ENCODE measurements around the gene SLC2A9. TPM values are rescaled to one million over a fixed set of nuclear protein-coding genes. Genes with fewer than 3 reads are reported as not detected.
A peak's percentile ranks its signal among the peaks of the same experiment; 100 is the strongest.

The SLC2A9 gene
- total RNA-seq, 1 donor from 2014 or later = 2.4 TPM

DNA sequence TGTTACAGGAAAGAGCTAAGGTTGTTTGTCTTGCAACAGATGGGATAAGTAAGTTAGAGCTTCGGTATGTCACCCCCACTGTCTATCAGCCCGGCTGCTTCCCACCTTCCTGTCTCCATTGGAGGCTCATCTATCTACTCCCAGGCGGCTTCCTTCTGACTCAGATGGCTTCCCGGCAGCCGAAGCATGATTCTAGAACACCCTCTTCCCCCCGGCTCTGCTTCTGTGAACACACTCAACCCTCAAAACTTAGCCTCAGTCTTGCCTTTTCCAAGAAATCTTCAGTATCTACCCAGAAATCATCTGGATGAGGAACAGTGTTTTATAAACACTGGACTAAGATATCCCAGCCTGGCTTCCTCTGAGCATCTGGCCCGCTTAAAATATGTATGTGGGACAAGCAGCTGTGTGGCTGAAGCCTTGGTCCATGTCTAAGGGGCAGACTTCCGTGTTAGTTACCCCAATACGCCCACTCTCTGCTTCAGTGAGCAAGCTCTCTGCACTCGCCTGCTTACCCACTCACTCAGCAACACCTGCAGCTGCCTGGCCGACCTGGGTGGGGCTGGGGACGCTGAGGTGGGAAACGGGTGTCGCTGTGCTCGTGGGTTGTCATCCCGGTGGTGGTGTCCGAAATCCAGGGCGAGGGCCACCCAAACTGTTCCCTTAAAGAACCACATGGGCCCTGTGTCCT, 12.0 kb upstream of the SLC2A9 start:
- Mint-ChIP-seq H3K27me3 (peaks cover 2% of the 10 kb centered on the region), H3K4me1 (peaks cover 20% of the 10 kb centered on the region), H3K9me3 (no peaks in the 10 kb centered on the region), H3K4me3 (peak overlapping the region; percentile 6), H3K27ac (peak overlapping the region; percentile 68), H3K36me3 (ENCODE audit: low read depth) (no peaks in the 10 kb centered on the region)
- DNase-seq = no peak
- intact Hi-C loops (cut with micrococcal nuclease) = no loop called here

DNA sequence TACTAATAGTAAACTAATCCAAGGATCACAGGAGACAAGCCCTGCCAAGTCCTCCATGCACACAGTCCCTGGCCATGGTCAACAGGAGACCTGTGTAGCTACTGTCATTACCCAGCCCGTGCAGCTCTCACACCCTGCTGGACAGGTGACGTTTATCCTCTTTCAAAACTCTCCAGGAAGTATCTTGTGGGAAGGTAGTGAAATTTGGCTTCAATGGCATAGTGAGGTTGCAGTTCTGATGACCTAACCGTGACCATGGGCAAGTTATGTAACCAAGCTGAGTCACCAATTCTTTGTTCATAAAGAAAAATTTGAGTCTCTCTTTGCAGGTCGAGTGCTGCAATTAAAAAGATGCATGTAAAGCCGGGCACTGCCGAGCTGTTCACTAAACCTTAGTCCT, 11.3 kb upstream of the SLC2A9 start:
- intact Hi-C loops (cut with micrococcal nuclease) = no loop called here

DNA sequence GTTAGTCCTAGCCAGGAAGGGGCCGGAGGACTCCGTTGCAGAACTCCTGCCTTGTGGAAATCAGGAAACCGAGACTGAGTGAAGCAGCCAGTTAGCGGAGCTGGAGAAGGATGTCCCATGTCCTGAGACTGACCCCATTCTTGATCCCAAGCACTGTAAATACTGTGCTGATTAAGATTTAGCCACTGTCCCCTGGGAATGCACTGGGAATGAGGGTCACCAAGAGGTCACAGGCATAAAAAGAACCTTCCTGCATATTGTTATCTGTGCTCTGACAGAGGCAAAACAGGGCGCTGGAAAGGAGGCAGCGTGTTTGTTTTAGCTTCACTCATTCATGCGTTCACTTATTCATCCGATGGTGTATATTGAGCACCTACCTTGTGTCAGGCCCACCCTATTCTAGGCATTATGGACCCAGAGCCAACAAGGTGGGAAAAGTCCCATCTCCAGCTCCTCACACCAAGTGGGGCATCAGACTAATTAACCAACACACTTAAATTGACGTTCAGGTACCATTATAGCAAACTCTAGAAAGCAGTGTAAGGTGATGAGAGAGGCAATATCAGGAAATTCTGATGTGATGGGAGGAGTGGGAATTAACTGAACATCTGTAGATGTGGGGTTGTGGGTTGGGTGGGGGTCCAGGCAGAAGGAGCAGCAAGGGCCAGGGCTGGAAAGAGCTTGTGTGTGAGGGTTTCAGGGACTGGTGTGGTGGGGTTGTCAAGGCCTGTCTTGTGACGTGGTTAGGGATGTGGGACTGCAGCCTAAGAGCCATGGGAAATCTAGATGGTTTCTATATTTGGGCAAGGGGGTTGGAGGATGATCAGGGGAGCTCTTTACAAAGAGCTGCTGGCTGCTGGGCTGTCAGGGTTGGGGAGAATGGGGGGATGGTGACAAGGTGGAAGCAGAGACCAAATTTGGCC, 10.6 kb upstream of the SLC2A9 start:
- Mint-ChIP-seq H3K27ac (no peak overlapping the region), H3K27me3 (peaks cover 9% of the 10 kb centered on the region), H3K4me3 (no peak overlapping the region), H3K4me1 (peaks cover 20% of the 10 kb centered on the region), H3K9me3 (no peaks in the 10 kb centered on the region), H3K36me3 (ENCODE audit: low read depth) (no peaks in the 10 kb centered on the region)
- intact Hi-C loops (cut with micrococcal nuclease) = no loop called here
- DNase-seq = no peak

More for the DNA sequence above, 11.3 kb upstream of the SLC2A9 start:
- no peaks in the 10 kb centered on the region for H3K36me3 Mint-ChIP-seq (ENCODE audit: low read depth)
- no peaks in the 10 kb centered on the region for H3K9me3 Mint-ChIP-seq
- no peak overlapping the region for H3K27ac Mint-ChIP-seq
- peaks cover 6% of the 10 kb centered on the region for H3K27me3 Mint-ChIP-seq
- DNase-seq = no peak
- H3K4me1 Mint-ChIP-seq = peaks cover 20% of the 10 kb centered on the region
- H3K4me3 Mint-ChIP-seq = no peak overlapping the region

DNA sequence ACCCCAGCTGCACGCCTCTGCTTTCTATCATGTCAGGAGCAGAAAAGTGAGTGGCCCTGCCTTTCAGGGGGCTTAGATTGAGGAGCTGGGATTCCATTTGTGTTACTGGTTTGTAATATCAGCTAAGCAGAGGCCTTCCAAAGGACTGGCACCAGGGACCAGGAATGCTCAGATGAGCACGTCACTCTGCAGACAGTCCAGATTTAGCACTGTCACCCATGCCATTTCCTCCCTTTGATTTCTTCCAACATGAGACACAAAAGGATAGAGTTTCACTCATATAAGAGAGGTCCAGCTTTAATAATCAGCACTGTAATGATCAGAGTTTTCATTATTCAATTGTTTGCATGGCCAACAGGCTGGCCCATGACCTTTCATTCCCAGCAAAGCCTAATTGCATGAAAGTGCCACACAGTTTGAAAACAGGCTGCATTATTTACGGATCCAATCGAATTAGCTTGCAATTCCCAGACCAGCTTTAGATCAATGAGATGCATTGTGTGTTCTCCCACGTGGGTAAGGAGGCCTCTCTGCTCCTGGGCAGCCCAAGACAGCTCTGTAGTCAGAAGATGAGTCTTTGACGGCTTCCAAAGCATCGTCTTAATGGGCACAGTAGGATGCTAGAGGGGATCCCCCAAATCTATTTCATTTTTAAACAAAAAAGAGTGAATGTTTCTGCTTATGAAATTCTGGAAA, 9.8 kb upstream of the SLC2A9 start:
- H3K27me3 Mint-ChIP-seq = peaks cover 10% of the 10 kb centered on the region
- H3K36me3 Mint-ChIP-seq (ENCODE audit: low read depth) = no peaks in the 10 kb centered on the region
- H3K9me3 Mint-ChIP-seq = no peaks in the 10 kb centered on the region

DNA sequence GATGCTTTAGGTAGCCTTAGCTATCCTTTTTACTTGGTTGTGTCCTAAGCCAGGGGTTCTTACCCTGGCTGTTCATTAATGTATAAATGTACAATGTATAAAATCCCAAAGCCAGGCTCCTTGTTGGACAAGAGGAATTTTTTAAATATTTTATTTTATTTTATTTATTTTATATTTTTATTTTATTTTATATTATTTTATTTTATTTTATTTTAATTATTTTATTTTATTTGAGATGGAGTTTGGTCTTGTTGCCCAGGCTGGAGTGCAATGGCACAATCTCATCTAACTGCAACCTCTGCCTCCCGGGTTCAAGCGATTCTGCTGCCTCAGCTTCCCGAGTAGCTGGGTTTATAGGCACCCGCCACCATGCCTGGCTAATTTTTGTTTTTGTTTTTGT, 8.1 kb upstream of the SLC2A9 start:
- no peak overlapping the region for H3K4me3 Mint-ChIP-seq
- intact Hi-C loops (cut with micrococcal nuclease) = no loop called here

More for the DNA sequence above, 9.8 kb upstream of the SLC2A9 start:
- intact Hi-C loops (cut with micrococcal nuclease) = no loop called here
- DNase-seq = no peak
- Mint-ChIP-seq H3K4me3 (no peak overlapping the region), H3K27ac (no peak overlapping the region), H3K4me1 (peaks cover 20% of the 10 kb centered on the region)

DNA sequence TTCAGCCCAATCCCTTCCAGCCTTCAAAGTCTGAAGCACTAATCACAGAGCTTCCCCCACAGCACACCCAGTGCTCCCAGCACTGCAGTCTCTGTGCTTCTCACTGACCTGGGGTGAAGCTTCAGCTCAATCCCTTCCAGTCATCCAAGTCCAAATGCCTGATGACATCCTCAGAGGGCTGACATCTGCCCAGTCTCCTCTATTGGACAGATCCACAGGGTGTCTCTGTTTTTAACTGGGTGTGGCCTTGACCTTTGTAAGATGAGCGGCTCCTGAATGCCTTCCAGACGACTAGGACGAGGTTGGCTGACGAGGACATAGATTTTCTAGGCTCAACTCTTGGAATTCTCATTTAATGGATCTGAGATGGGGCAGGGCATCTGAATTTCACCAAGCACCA, 7.6 kb upstream of the SLC2A9 start:
- Mint-ChIP-seq H3K27me3 (peaks cover 17% of the 10 kb centered on the region), H3K4me3 (no peak overlapping the region), H3K4me1 (peaks cover 19% of the 10 kb centered on the region), H3K9me3 (no peaks in the 10 kb centered on the region), H3K27ac (no peak overlapping the region), H3K36me3 (ENCODE audit: low read depth) (no peaks in the 10 kb centered on the region)
- intact Hi-C loops (cut with micrococcal nuclease) = no loop called here
- DNase-seq = no peak

More for the DNA sequence above, 8.1 kb upstream of the SLC2A9 start:
- no peaks in the 10 kb centered on the region for H3K36me3 Mint-ChIP-seq (ENCODE audit: low read depth)
- DNase-seq = no peak
- H3K27ac Mint-ChIP-seq = no peak overlapping the region
- peaks cover 14% of the 10 kb centered on the region for H3K27me3 Mint-ChIP-seq
- no peaks in the 10 kb centered on the region for H3K9me3 Mint-ChIP-seq
- peaks cover 20% of the 10 kb centered on the region for H3K4me1 Mint-ChIP-seq

DNA sequence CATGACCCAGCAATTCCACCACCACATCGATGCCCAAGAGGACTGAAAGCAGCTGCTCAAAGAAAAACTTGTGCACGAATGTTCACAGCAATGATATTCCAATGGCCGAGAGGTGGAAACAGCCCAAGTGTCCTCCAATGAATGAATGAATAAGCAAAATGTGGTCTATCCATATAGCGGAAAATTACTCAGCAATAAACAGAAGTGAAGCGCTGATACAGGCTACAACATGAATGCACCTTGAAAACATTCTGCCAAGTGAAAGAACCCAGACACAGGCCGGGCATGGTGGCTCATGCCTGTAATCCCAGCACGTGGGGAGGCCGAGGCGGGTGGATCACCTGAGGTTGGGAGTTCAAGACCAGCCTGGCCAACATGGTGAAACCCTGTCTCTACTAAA, 5.2 kb upstream of the SLC2A9 start:
- Mint-ChIP-seq H3K27me3 (peaks cover 17% of the 10 kb centered on the region), H3K4me1 (no peaks in the 10 kb centered on the region), H3K27ac (no peak overlapping the region), H3K4me3 (no peak overlapping the region), H3K9me3 (no peaks in the 10 kb centered on the region), H3K36me3 (ENCODE audit: low read depth) (no peaks in the 10 kb centered on the region)
- intact Hi-C loops (cut with micrococcal nuclease) = no loop called here
- no peak for DNase-seq

DNA sequence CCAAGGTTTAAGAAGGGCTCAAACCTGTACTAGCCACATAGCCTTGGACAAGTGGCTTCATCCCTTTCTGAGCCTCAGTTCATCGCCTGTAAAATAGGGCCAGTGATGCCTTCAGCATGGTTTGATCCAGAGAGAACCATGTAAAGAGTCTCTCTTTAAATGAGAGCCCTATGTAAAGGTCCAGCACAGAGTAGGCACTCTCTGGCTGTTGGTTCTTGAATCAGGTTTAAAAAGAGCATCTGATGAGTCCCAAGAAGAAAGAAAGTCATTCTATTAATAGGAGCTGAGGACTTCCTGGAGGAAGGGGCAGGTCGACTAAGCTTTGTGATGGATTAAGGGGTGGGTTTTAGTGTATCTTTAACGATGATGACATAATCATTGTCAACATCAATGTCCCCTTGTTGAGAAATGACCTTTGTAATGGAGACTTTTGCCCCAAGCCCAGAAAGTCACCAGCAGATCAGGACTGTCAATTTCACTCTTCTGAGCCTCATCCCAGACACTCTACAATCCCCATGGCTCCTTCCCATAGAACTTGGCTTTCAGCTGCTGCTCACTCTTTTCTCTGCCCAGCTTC, 4.0 kb upstream of the SLC2A9 start:
- H3K27me3 Mint-ChIP-seq = peaks cover 15% of the 10 kb centered on the region
- no peak overlapping the region for H3K27ac Mint-ChIP-seq
- H3K4me3 Mint-ChIP-seq = no peak overlapping the region
- no peak for DNase-seq
- no peaks in the 10 kb centered on the region for H3K9me3 Mint-ChIP-seq
- no peaks in the 10 kb centered on the region for H3K36me3 Mint-ChIP-seq (ENCODE audit: low read depth)
- no peaks in the 10 kb centered on the region for H3K4me1 Mint-ChIP-seq
- intact Hi-C loops (cut with micrococcal nuclease) = no loop called here

DNA sequence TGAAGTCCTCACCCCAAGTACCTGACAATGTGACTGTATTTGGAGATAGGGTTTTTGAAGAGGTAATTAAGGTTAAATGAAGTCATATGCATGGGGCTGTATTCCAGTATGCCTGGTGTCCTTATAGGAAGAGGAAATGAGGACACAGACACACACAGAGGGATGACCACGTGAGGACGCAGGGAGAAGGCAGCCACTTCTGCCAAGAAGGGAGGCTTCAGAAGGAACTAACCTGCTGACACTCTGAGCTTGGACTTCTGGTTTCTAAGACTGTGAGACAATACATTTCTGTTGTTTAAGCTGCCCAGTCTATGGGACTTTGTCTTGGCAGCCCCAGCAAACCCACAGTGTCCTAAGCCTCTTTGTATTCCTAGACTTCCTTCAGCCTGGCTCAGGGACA, 3.0 kb upstream of the SLC2A9 start:
- no peaks in the 10 kb centered on the region for H3K36me3 Mint-ChIP-seq (ENCODE audit: low read depth)
- H3K27ac Mint-ChIP-seq = no peak overlapping the region

DNA sequence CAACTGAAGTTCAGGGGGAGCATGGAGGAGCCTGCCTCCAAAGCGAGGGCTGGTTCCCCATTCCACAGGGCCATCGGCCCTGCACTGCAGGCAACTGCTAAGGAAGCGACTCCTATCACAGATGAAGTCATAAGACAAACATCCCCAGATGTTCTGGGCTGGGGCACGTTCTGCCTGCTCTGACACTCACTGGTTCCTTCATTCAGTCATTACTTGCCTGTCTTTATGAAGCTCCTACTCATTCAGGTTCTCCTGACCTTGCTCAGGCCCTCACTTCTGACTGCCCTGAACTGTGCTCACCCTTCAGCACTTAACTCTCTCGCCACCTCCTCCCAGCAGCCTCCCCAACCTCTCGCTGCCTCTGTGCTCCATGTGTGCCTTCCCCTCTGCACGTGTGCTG, 2.5 kb upstream of the SLC2A9 start:
- peaks cover 15% of the 10 kb centered on the region for H3K27me3 Mint-ChIP-seq
- intact Hi-C loops (cut with micrococcal nuclease) = no loop called here
- H3K4me3 Mint-ChIP-seq = no peak overlapping the region
- H3K27ac Mint-ChIP-seq = no peak overlapping the region
- no peaks in the 10 kb centered on the region for H3K36me3 Mint-ChIP-seq (ENCODE audit: low read depth)
- no peaks in the 10 kb centered on the region for H3K9me3 Mint-ChIP-seq
- no peak for DNase-seq
- peaks cover 6% of the 10 kb centered on the region for H3K4me1 Mint-ChIP-seq

More for the DNA sequence above, 3.0 kb upstream of the SLC2A9 start:
- Mint-ChIP-seq H3K27me3 (peaks cover 15% of the 10 kb centered on the region), H3K4me3 (no peak overlapping the region), H3K9me3 (no peaks in the 10 kb centered on the region), H3K4me1 (peaks cover 2% of the 10 kb centered on the region)
- intact Hi-C loops (cut with micrococcal nuclease) = no loop called here
- no peak for DNase-seq

DNA sequence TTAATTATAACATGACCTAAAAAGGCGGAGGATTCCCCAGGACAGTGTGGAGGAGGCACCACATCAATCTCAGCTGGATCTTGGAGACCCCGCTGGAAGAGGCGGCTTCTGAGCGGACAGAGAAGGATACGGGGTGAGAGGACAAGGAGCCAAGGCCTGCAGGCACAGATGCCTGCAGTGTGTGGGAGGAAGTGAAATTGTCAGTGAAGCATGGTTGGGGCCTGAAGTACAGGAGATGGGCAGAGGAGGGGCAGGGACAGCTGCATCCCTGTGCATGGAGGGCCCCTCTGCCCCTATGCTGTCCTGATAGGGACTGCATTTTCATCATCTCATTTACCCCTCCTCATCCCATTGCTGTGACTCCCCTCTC, 1.7 kb upstream of the SLC2A9 start:
- peaks cover 15% of the 10 kb centered on the region for H3K27me3 Mint-ChIP-seq
- intact Hi-C loops (cut with micrococcal nuclease) = no loop called here
- H3K9me3 Mint-ChIP-seq = no peaks in the 10 kb centered on the region
- no peak for DNase-seq
- H3K4me1 Mint-ChIP-seq = peaks cover 11% of the 10 kb centered on the region
- H3K27ac Mint-ChIP-seq = no peak overlapping the region
- H3K4me3 Mint-ChIP-seq = no peak overlapping the region
- H3K36me3 Mint-ChIP-seq (ENCODE audit: low read depth) = no peaks in the 10 kb centered on the region

DNA sequence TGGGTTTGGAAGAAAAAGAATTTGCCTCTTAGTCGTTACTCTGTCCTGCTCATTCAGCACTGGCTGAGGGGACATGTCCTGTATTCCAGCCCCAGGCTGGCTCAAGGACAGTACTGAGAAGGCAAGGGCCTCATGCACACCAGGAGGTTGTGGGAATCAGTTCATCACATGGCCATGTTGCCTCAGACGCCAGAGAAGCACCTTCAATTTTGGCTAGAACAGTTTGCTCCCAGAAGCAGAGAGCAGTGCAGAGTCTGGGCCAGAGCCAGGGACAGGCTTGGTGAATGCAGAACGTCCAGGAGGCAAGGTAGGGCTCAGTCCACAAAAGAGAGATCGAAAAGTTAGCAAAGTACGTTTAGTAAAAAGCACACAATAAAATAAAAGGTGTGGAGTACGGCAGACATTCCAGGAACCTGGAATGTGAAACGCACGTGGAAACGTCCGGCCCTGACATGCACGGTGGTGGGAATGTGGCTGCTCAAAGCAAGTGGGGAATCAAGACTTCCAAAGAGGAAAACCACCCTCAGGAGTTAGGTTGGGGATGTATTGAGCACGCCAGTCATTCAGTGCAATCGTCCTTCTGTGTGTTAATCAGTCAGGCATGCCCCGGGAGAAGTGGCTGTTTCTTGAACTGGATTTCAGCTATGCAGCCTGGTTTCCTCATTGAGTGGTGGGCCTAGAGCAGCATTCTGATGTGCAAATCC, 1.2 kb upstream of the SLC2A9 start:
- Mint-ChIP-seq H3K27me3 (peaks cover 12% of the 10 kb centered on the region), H3K36me3 (ENCODE audit: low read depth) (no peaks in the 10 kb centered on the region), H3K4me3 (no peak overlapping the region), H3K9me3 (no peaks in the 10 kb centered on the region), H3K4me1 (peaks cover 12% of the 10 kb centered on the region), H3K27ac (no peak overlapping the region)
- intact Hi-C loops (cut with micrococcal nuclease) = no loop called here
- no peak for DNase-seq

DNA sequence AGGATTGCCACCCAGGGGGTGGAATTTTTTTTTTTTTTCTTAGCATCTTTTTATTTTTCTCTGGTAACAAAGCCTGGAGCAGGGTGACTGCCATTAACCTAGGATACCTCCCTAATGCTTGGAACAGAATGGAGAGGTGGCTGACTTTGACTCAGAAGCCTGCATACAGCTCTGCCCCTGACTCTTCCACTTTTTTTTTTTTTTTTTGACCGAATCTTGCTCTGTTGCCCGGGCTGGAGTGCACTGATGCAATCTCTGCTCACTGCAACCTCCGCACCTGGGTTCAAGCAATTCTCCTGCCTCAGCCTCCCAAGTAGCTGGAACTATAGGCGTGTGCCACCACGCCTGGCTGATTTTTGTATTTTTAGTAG, 341 bp upstream of the SLC2A9 start:
- no peak for DNase-seq
- Mint-ChIP-seq H3K27ac (no peak overlapping the region), H3K4me1 (peaks cover 15% of the 10 kb centered on the region), H3K4me3 (no peak overlapping the region), H3K9me3 (no peaks in the 10 kb centered on the region), H3K36me3 (ENCODE audit: low read depth) (no peaks in the 10 kb centered on the region), H3K27me3 (peaks cover 9% of the 10 kb centered on the region)
- intact Hi-C loops (cut with micrococcal nuclease) = no loop called here
